HG03575 (cell line): ENCODE results near the gene IRF5.

Experiments
- ATAC-seq: cut with Tn5 transposase; IDR thresholded peaks from one replicate; pipeline ENCODE4 v1.9.1; 2021; ENCODE audit not compliant: unreplicated experiment, insufficient number of reproducible peaks, low FRiP score; ENCODE audit errors: extremely low read depth

Gene IRF5

GRCh38 chr7:128997181-128997580 is 59.5 kb downstream of the IRF5 start:
- ATAC-seq = no peak
